GM18519 (cell line): ENCODE measurements around the gene PHOSPHO2.
A peak's percentile ranks its signal among the peaks of the same experiment; 100 is the strongest.

Experiments
- ATAC-seq: cut with Tn5 transposase; IDR thresholded peaks from one replicate; pipeline ENCODE4 v1.9.1; 2021; ENCODE audit warnings: mild to moderate bottlenecking, moderate library complexity; ENCODE audit not compliant: unreplicated experiment, low FRiP score

Gene PHOSPHO2

GRCh38 chr2:169694113-169694893 lies at the start of gene PHOSPHO2, which contains the start of gene CFAP210:
PHOSPHO2 (plus strand) TSS chr2:169694469; CDS start chr2:169700972, 6,503 bp downstream.
CFAP210 (minus strand) TSS chr2:169694405; CDS start chr2:169694327, 78 bp downstream.
- peak; percentile 99 for ATAC-seq

GRCh38 chr2:169647496-169647895 lies 46.8 kb upstream of the PHOSPHO2 start:
- ATAC-seq: no peak

- no peak for ATAC-seq
These were observed 45.0 kb upstream of the PHOSPHO2 start for GRCh38 chr2:169649278-169649677.

- no peak for ATAC-seq
These were observed 40.6 kb upstream of the PHOSPHO2 start for GRCh38 chr2:169653636-169654035.

- ATAC-seq: no peak
These were observed 38.1 kb upstream of the PHOSPHO2 start for GRCh38 chr2:169656164-169656563.

- no peak for ATAC-seq
These were observed 35.4 kb upstream of the PHOSPHO2 start for GRCh38 chr2:169658877-169659276.

- no peak for ATAC-seq
These were observed 34.9 kb upstream of the PHOSPHO2 start for GRCh38 chr2:169659320-169659719.

GRCh38 chr2:169661265-169661664 lies 33.0 kb upstream of the PHOSPHO2 start:
- ATAC-seq: no peak

GRCh38 chr2:169662744-169663143 lies 31.5 kb upstream of the PHOSPHO2 start:
- no peak for ATAC-seq

- no peak for ATAC-seq
These were observed 31.0 kb upstream of the PHOSPHO2 start for GRCh38 chr2:169663247-169663646.

GRCh38 chr2:169664600-169664977 lies 29.7 kb upstream of the PHOSPHO2 start:
- no peak for ATAC-seq

- ATAC-seq: no peak
These were observed 29.0 kb upstream of the PHOSPHO2 start for GRCh38 chr2:169664978-169665930.

GRCh38 chr2:169667583-169667982 lies 26.7 kb upstream of the PHOSPHO2 start:
- ATAC-seq: no peak

- no peak for ATAC-seq
These were observed 24.0 kb upstream of the PHOSPHO2 start for GRCh38 chr2:169670215-169670651.

GRCh38 chr2:169670937-169671336 lies 23.3 kb upstream of the PHOSPHO2 start:
- no peak for ATAC-seq

- no peak for ATAC-seq
These were observed 21.9 kb upstream of the PHOSPHO2 start for GRCh38 chr2:169672406-169672805.

- no peak for ATAC-seq
These were observed 21.2 kb upstream of the PHOSPHO2 start for GRCh38 chr2:169673106-169673505.

GRCh38 chr2:169673921-169674320 lies 20.3 kb upstream of the PHOSPHO2 start:
- no peak for ATAC-seq

GRCh38 chr2:169676357-169676756 lies 17.9 kb upstream of the PHOSPHO2 start:
- ATAC-seq: no peak

- ATAC-seq: no peak
These were observed 17.4 kb upstream of the PHOSPHO2 start for GRCh38 chr2:169676850-169677249.

GRCh38 chr2:169683054-169683424 lies 11.2 kb upstream of the PHOSPHO2 start:
- no peak for ATAC-seq
